ENCODE data around the gene SLC1A4. TPM values are rescaled to one million over a fixed set of nuclear protein-coding genes. Genes with fewer than 3 reads are reported as not detected.

Gene SLC1A4
- total and polyA plus RNA-seq, 2 of the 4 experiments (the other 2 are of a cell fraction), result 6.8 to 8.1 TPM

GRCh38 chr2:64947885-64948284 lies 41.3 kb upstream of the SLC1A4 start:
- Histone ChIP-seq H3K79me1 (ENCODE audit: low read depth in 1 of 2, low read length in 2 of 2) (0 out of 4 replicates have a peak, but pooled peaks cover 0 to 4% of the 10 kb centered on the region in 2 experiments), H4K5ac (ENCODE audit: low read depth, low read length) (no peak overlapping the region), H4K20me1 (ENCODE audit: insufficient read depth, low read length) (peaks cover 4% of the 10 kb centered on the region; the same call in 1 of the 2 replicates), H4K8ac (ENCODE audit: low read depth in 2 of 2, low read length in 2 of 2) (no peak overlapping the region), H2BK5ac (ENCODE audit: low read depth, low read length, poor library complexity, severe bottlenecking) (no peak overlapping the region), H3K4ac (ENCODE audit: low read depth, low read length) (no peak overlapping the region), H3K27me3 (ENCODE audit: control insufficient read depth, insufficient read depth, low read length) (no peaks in the 10 kb centered on the region; the same call in none of the 2 replicates), H2BK15ac (ENCODE audit: low read depth, low read length) (no peak overlapping the region), H3K18ac (ENCODE audit: low read depth, low read length) (no peak overlapping the region), H3K9ac (ENCODE audit: low read depth, low read length) (no peak overlapping the region), H3K4me1 (ENCODE audit: control insufficient read depth, insufficient read depth, low read length) (peaks cover 22% of the 10 kb centered on the region), H3K23ac (ENCODE audit: low read depth, low read length) (no peak overlapping the region), H3K9me3 (ENCODE audit: control insufficient read depth, insufficient read depth, low read length) (no peaks in the 10 kb centered on the region), H3K4me3 (ENCODE audit: insufficient read depth, low read depth, low read length) (no peak overlapping the region), H3K14ac (replicated peaks; ENCODE audit: low read depth, low read length) (no peak overlapping the region), H2BK120ac (ENCODE audit: low read depth, low read length) (no peak overlapping the region), H3K4me2 (ENCODE audit: low read depth, low read length) (no peak overlapping the region), H3K9me1 (ENCODE audit: insufficient read depth, low read length) (peaks cover 21% of the 10 kb centered on the region), H3K27ac (ENCODE audit: insufficient read depth, low read length) (no peak overlapping the region), H3K36me3 (ENCODE audit: control insufficient read depth, insufficient read depth, low read length) (no peaks in the 10 kb centered on the region), H2AK9ac (replicated peaks; ENCODE audit: low read depth, low read length, poor library complexity) (no peak overlapping the region), H2AK5ac (ENCODE audit: low read depth, low read length) (no peak overlapping the region), H3K56ac (ENCODE audit: extremely low read depth, insufficient read depth, low read length) (no peak overlapping the region), H2AFZ (replicated peaks; ENCODE audit: low read length, poor library complexity) (no peak overlapping the region), H2BK20ac (ENCODE audit: low read depth, low read length) (no peak overlapping the region), H4K91ac (ENCODE audit: insufficient read depth, low read depth, low read length) (no peak overlapping the region)
- no TSS peak for BruUV-seq (replicated peaks)
- intact Hi-C loops (cut with micrococcal nuclease) (no loop called here), dilution Hi-C loops (cut with HindIII; ENCODE audit: low sequenced_read_pairs, unreplicated experiment) (no loop called here), in situ Hi-C loops (cut with MboI; ENCODE audit: low sequenced_read_pairs) (no loop called here)
- DNase-seq, result no peak
- 83% methylated on average over 1 of the region's 4 CpGs; no CpG with 5 or more reads in 1 of the 2 experiments for WGBS, 2 experiments (ENCODE audit: extremely low coverage in 2 of 2, insufficient read length in 1 of 2)
- TF ChIP-seq NFE2L2 (IDR thresholded peaks at IDR 0.05; ENCODE audit: low read depth, low read length) (no peak), ELK1 (IDR thresholded peaks at IDR 0.05; ENCODE audit: borderline replicate concordance, low read depth, low read length) (no peak), MAZ (IDR thresholded peaks at IDR 0.05; ENCODE audit: borderline replicate concordance, low read depth, low read length) (no peak), FOS (IDR thresholded peaks at IDR 0.05; ENCODE audit: low read depth, low read length) (no peak), RAD21 (IDR thresholded peaks at IDR 0.05; ENCODE audit: low read length) (no peak), MXI1 (IDR thresholded peaks at IDR 0.05; ENCODE audit: borderline replicate concordance, low read depth, low read length) (no peak), POLR2A (IDR thresholded peaks at IDR 0.05; ENCODE audit: low read depth, low read length) (no peak)
- TF ChIP-seq, protein P1, sequence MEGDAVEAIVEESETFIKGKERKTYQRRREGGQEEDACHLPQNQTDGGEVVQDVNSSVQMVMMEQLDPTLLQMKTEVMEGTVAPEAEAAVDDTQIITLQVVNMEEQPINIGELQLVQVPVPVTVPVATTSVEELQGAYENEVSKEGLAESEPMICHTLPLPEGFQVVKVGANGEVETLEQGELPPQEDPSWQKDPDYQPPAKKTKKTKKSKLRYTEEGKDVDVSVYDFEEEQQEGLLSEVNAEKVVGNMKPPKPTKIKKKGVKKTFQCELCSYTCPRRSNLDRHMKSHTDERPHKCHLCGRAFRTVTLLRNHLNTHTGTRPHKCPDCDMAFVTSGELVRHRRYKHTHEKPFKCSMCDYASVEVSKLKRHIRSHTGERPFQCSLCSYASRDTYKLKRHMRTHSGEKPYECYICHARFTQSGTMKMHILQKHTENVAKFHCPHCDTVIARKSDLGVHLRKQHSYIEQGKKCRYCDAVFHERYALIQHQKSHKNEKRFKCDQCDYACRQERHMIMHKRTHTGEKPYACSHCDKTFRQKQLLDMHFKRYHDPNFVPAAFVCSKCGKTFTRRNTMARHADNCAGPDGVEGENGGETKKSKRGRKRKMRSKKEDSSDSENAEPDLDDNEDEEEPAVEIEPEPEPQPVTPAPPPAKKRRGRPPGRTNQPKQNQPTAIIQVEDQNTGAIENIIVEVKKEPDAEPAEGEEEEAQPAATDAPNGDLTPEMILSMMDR (conservative IDR thresholded peaks at IDR 0.05; ENCODE audit: low read depth, low read length), result no peak
- TF ChIP-seq, protein P2, sequence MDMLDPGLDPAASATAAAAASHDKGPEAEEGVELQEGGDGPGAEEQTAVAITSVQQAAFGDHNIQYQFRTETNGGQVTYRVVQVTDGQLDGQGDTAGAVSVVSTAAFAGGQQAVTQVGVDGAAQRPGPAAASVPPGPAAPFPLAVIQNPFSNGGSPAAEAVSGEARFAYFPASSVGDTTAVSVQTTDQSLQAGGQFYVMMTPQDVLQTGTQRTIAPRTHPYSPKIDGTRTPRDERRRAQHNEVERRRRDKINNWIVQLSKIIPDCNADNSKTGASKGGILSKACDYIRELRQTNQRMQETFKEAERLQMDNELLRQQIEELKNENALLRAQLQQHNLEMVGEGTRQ (IDR thresholded peaks at IDR 0.05; ENCODE audit: low read depth, low read length), result no peak
- POLR2A ChIA-PET (ENCODE audit: unreplicated experiment), result no interaction called here
- CTCF ChIA-PET, result no interaction called here
- no peak for ATAC-seq (ENCODE audit: low read depth)

All from IMR-90 (cell line).